Ovary (tissue), 3 donors: ENCODE measurements around the gene CPA4.

Source experiments
- EP300 ChIP-seq: sonication (generic); formaldehyde crosslinking; IDR thresholded peaks from one replicate; pipeline ENCODE4 v1.6.1; 2017; ENCODE audit warnings: antibody characterized with exemption
- POLR2A ChIP-seq: fragments of 450-650 bp; IDR thresholded peaks from one replicate; pipeline ENCODE4 v1.6.1; 2017; ENCODE audit warnings: antibody characterized with exemption, mild to moderate bottlenecking, moderate library complexity
- TF ChIP-seq, protein P1 (sequence below), 3 donors: fragments of 450-650 bp in 2 of 3; fragments of 200-600 bp in 1 of 3; IDR thresholded peaks; one replicate each; pipeline versions ENCODE4 v1.5.1 to v1.8.0; 2016 to 2022; ENCODE audit warnings: antibody characterized with exemption in 3 of 3, mild to moderate bottlenecking in 1 of 3
- donor health status: DM: no; HTN: no; CAD: no.

- TF ChIP-seq, protein P1, sequence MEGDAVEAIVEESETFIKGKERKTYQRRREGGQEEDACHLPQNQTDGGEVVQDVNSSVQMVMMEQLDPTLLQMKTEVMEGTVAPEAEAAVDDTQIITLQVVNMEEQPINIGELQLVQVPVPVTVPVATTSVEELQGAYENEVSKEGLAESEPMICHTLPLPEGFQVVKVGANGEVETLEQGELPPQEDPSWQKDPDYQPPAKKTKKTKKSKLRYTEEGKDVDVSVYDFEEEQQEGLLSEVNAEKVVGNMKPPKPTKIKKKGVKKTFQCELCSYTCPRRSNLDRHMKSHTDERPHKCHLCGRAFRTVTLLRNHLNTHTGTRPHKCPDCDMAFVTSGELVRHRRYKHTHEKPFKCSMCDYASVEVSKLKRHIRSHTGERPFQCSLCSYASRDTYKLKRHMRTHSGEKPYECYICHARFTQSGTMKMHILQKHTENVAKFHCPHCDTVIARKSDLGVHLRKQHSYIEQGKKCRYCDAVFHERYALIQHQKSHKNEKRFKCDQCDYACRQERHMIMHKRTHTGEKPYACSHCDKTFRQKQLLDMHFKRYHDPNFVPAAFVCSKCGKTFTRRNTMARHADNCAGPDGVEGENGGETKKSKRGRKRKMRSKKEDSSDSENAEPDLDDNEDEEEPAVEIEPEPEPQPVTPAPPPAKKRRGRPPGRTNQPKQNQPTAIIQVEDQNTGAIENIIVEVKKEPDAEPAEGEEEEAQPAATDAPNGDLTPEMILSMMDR (IDR thresholded peaks at IDR 0.05), result no peak
- TF ChIP-seq POLR2A (no peak), EP300 (no peak)
These were observed 3.4 kb downstream of the CPA4 start for GRCh38 chr7:130296221-130296951.
